BLaER1 (cell line): Measurements from ENCODE around the gene PPP1CC.

Source experiments
- H3K27ac ChIP-seq: shearing (Covaris generic); formaldehyde crosslinking; 2 replicates; pipeline ENCODE4 v1.8.1; 2022
- H3K27me3 ChIP-seq: shearing (Covaris generic); formaldehyde crosslinking; 2 replicates; pipeline ENCODE4 v1.8.1; 2022
- H3K36me3 ChIP-seq: shearing (Covaris generic); formaldehyde crosslinking; 2 replicates; pipeline ENCODE4 v1.8.1; 2022
- H3K4me1 ChIP-seq: shearing (Covaris generic); formaldehyde crosslinking; 2 replicates; pipeline ENCODE4 v1.8.1; 2022
- H3K4me2 ChIP-seq: shearing (Covaris generic); formaldehyde crosslinking; 2 replicates; pipeline ENCODE4 v1.8.1; 2022
- H3K4me3 ChIP-seq: shearing (Covaris generic); formaldehyde crosslinking; 2 replicates; pipeline ENCODE4 v1.8.1; 2022
- H3K9ac ChIP-seq: shearing (Covaris generic); formaldehyde crosslinking; 2 replicates; pipeline ENCODE4 v1.8.1; 2022
- H3K9me3 ChIP-seq: shearing (Covaris generic); formaldehyde crosslinking; 2 replicates; pipeline ENCODE4 v1.8.1; 2022
- H4K20me1 ChIP-seq: shearing (Covaris generic); formaldehyde crosslinking; 2 replicates; pipeline ENCODE4 v1.8.1; 2022
- Cebpa-rat ChIP-seq: shearing (Covaris generic); IDR thresholded peaks from 2 replicates; pipeline ENCODE4 v1.8.1; 2022

The PPP1CC gene

GRCh38 chr12:110677982-110678381 lies 64.7 kb downstream of the PPP1CC start:
- no peaks in the 10 kb centered on the region for H4K20me1 ChIP-seq
- TF ChIP-seq Cebpa-rat, result no peak
- peaks cover 88% of the 10 kb centered on the region for H3K4me1 ChIP-seq
- no peaks in the 10 kb centered on the region for H3K27me3 ChIP-seq
- peak overlapping the region; percentile 92 for H3K4me2 ChIP-seq
- peak overlapping the region; percentile 72 for H3K27ac ChIP-seq
- peak overlapping the region; percentile 13; the same call in 1 of the 2 replicates for H3K9ac ChIP-seq
- H3K9me3 ChIP-seq, result peaks cover 8% of the 10 kb centered on the region; the same call in 1 of the 2 replicates
- H3K36me3 ChIP-seq, result peaks cover 24% of the 10 kb centered on the region
- peak overlapping the region; percentile 46; the same call in 1 of the 2 replicates for H3K4me3 ChIP-seq

GRCh38 chr12:110677206-110677911 lies 65.3 kb downstream of the PPP1CC start:
- Histone ChIP-seq H3K27ac (peak overlapping the region; percentile 72), H3K36me3 (peaks cover 18% of the 10 kb centered on the region), H3K9ac (peak overlapping the region; percentile 13; the same call in 1 of the 2 replicates), H3K4me2 (peak overlapping the region; percentile 92), H3K4me1 (peaks cover 94% of the 10 kb centered on the region), H4K20me1 (no peaks in the 10 kb centered on the region), H3K27me3 (no peaks in the 10 kb centered on the region), H3K9me3 (peaks cover 8% of the 10 kb centered on the region; the same call in 1 of the 2 replicates), H3K4me3 (peak overlapping the region; percentile 46; the same call in 1 of the 2 replicates)
- no peak for TF ChIP-seq Cebpa-rat

- peaks cover 8% of the 10 kb centered on the region; the same call in 1 of the 2 replicates for H3K9me3 ChIP-seq
- no peaks in the 10 kb centered on the region for H4K20me1 ChIP-seq
- no peak for TF ChIP-seq Cebpa-rat
- H3K9ac ChIP-seq, result peak overlapping the region; percentile 8; the same call in 1 of the 2 replicates
- no peaks in the 10 kb centered on the region for H3K27me3 ChIP-seq
- H3K27ac ChIP-seq, result peak overlapping the region; percentile 72
- H3K36me3 ChIP-seq, result peaks cover 13% of the 10 kb centered on the region
- 0 out of 2 replicates have a peak overlapping the region, but pooled peaks have one; percentile 38 for H3K4me3 ChIP-seq
- H3K4me2 ChIP-seq, result peak overlapping the region; percentile 92
- H3K4me1 ChIP-seq, result peaks cover 98% of the 10 kb centered on the region
Measured at GRCh38 chr12:110676171-110676570, 66.5 kb downstream of the PPP1CC start.

GRCh38 chr12:110670161-110670701 lies 72.5 kb downstream of the PPP1CC start:
- no peak overlapping the region for H3K4me3 ChIP-seq
- H3K27ac ChIP-seq, result peak overlapping the region; percentile 74

More at GRCh38 chr12:110670161-110670701, 72.5 kb downstream of the PPP1CC start:
- H4K20me1 ChIP-seq, result no peaks in the 10 kb centered on the region
- H3K36me3 ChIP-seq, result peaks cover 33% of the 10 kb centered on the region
- peak overlapping the region; percentile 78 for H3K4me2 ChIP-seq
- no peak for TF ChIP-seq Cebpa-rat
- peaks cover 87% of the 10 kb centered on the region for H3K4me1 ChIP-seq
- peaks cover 26% of the 10 kb centered on the region for H3K9me3 ChIP-seq
- H3K9ac ChIP-seq, result peak overlapping the region; percentile 61
- H3K27me3 ChIP-seq, result no peaks in the 10 kb centered on the region
